Mucosa of rectum (tissue), 2 donors: ENCODE results near the gene CYP2S1.
"Not testable (repeated sequence)": the region's sequence is repeated elsewhere in the genome, so short reads cannot be mapped to it uniquely, and the experiment has no call there.

ENCODE experiments used
- H3K27ac ChIP-seq, 2 donors: one replicate each; pipeline ENCODE4 v1.7.0; 2013; ENCODE audit warnings: inconsistent platforms in 2 of 2, low read depth in 2 of 2, low read length in 2 of 2
- H3K27me3 ChIP-seq, 2 donors: one replicate each; pipeline ENCODE4 v1.7.0; 2013; ENCODE audit warnings: low read length in 2 of 2; ENCODE audit not compliant: control insufficient read depth in 2 of 2, insufficient read depth in 2 of 2
- H3K36me3 ChIP-seq, 2 donors: one replicate each; pipeline ENCODE4 v1.7.0; 2013; ENCODE audit warnings: low read length in 2 of 2; ENCODE audit not compliant: control insufficient read depth in 2 of 2, insufficient read depth in 2 of 2
- H3K4me1 ChIP-seq, 2 donors: one replicate each; pipeline ENCODE4 v1.7.0; 2013; ENCODE audit warnings: low read length in 2 of 2, mild to moderate bottlenecking in 1 of 2; ENCODE audit not compliant: control insufficient read depth in 2 of 2, insufficient read depth in 2 of 2
- H3K4me3 ChIP-seq, 2 donors: one replicate each; pipeline ENCODE4 v1.7.0; 2013; ENCODE audit warnings: low read length in 2 of 2
- H3K9ac ChIP-seq, 2 donors: one replicate each; pipeline ENCODE4 v1.7.0; 2013; ENCODE audit warnings: low read length in 2 of 2, low read depth in 1 of 2, mild to moderate bottlenecking in 1 of 2
- H3K9me3 ChIP-seq, 2 donors: one replicate each; pipeline ENCODE4 v1.7.0; 2013; ENCODE audit warnings: low read length in 2 of 2; ENCODE audit not compliant: control insufficient read depth in 2 of 2
- donor health status: healthy.
- donor health status: Normal muscosa, but diverticular disease.

Gene CYP2S1

DNA sequence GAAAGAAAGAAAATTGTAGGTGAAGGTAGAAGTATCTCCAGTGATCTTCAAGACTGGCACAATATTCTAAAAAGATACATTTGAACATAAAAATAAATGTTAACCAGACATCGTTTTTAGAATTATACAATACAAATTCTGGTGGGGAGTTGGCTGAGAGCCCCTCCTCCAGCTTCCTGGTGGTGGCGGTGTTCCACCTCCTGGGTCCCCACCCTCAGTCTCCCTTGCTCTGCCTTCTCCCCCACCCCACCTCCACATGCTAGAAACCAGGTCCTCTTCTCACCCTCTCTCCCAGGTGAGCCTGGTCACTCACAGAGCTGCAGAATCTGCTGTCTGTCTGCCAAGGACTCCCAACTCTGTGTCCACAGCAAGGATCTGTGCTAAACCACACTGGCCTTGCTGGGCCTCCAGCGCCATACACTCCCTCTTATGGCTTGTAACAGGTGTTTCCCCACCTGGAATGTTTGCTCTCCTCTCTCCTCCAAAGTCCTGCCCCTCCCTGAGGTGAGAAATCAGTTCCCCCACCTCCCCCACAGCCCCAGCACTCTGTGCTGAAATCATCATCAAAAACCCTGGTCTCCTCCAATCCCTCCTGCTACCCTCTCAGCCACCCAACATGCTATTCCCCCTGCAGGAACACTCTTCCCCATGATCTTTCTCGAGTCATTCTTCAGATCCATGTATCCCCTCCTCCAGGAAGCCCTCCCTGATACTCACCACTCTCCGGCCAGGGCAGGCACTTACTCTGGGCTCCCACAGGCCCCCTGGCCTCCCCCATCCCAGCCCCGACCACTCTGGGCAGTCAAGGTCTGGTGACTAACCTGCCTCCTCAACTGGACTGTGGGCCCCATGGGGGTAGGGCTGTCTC, 20.5 kb upstream of the CYP2S1 start:
- H3K27ac ChIP-seq: peak overlapping the region; percentile 59 to 77
- H3K36me3 ChIP-seq: no peaks in the 10 kb centered on the region
- H3K9ac ChIP-seq: peak overlapping the region in 1 of 2 donors; percentile 59

DNA sequence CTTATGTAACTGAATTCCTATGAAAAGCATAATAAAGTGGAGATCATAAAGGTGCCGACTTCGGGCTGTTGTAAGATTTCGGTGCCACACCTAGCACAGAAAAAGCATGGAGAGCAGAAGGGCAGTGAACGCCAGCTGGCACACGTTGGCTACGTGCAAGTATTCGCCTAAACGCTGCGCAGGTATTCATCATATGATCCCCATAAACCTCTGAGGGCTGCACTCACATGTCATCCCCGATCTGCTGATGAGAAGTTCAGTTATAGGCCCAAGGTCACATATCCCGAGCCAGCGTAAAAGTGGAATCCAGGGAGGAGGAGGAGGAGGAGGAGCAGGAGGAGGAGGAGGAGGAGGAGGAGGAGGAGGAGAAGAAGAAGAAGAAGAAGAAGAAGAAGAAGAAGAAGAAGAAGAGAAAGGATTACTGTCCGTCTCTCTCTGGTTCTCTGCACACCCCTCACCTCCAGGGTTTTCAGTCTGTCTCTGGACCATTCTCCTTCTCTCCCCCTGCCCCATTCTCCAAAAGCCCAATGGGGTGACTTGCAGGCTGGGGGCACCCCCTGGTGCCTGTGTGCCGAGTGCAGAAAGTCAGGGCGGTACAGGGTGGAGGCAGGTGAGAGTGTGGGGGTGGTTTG, 18.6 kb upstream of the CYP2S1 start:
- Histone ChIP-seq H3K9me3 (no peaks in the 10 kb centered on the region), H3K4me3 (peak overlapping the region in 1 of 2 donors; percentile 49)

More for the DNA sequence above, 20.5 kb upstream of the CYP2S1 start:
- Histone ChIP-seq H3K4me3 (peak overlapping the region; percentile 0 to 54), H3K27me3 (no peaks in the 10 kb centered on the region), H3K4me1 (peaks cover 20 to 28% of the 10 kb centered on the region in 2 donors), H3K9me3 (no peaks in the 10 kb centered on the region)

DNA sequence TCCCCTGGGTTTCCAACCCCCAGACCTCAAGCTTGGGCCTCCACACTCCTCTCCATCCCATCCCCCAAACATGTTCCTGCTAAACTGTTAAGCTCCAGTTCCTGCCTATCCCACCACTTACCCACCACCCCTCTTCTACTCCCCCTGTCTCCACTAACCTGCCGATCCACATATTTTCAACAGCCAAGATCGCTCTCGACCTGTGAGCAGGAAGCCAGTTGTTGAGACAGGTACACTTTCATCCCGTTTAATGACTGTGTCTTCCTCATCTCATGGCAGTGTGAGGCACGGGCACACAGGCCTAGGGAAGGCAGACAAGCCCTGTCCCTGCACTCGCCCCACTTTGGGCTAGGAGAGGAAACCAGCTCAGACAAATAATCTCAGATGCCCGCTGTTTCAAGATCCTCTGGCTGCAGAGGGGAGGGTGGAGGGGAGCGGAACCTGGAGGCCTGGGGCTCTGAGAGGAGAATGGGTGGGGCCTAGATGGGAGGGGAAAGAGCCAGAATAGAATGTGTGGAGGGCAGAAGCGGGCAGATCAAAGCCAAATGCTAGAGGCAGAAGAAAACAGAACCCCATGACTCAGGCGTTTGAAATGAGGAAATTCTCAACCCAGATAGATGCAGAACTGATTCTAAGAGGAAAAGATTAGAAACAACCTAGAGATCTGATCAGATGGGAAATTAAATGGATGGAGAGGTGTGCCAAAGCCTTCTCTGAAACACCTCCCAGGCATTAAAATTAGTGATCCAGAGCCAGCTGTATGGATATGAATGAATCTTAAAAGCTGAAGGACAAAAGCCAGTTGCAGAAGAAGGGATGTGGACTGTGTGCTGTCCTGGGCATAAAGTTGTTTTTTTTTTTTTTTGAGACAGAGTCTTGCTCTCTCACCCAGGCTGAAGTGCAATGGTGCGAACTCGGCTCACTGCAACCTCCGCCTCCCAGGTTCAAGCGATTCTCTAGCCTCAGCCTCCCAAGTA, 16.9 kb upstream of the CYP2S1 start:
- H3K27me3 ChIP-seq: no peaks in the 10 kb centered on the region
- no peaks in the 10 kb centered on the region for H3K9me3 ChIP-seq
- peaks cover 19 to 25% of the 10 kb centered on the region in 2 donors for H3K4me1 ChIP-seq
- peak overlapping the region; percentile 76 to 87 for H3K27ac ChIP-seq
- peak overlapping the region; percentile 37 to 66 for H3K4me3 ChIP-seq
- no peaks in the 10 kb centered on the region for H3K36me3 ChIP-seq
- peak overlapping the region; percentile 17 to 19 for H3K9ac ChIP-seq

More for the DNA sequence above, 18.6 kb upstream of the CYP2S1 start:
- H3K27me3 ChIP-seq: no peaks in the 10 kb centered on the region
- peak overlapping the region; percentile 26 to 69 for H3K27ac ChIP-seq
- H3K4me1 ChIP-seq: peaks cover 19 to 25% of the 10 kb centered on the region in 2 donors
- H3K36me3 ChIP-seq: no peaks in the 10 kb centered on the region
- peak overlapping the region in 1 of 2 donors; percentile 24 for H3K9ac ChIP-seq

DNA sequence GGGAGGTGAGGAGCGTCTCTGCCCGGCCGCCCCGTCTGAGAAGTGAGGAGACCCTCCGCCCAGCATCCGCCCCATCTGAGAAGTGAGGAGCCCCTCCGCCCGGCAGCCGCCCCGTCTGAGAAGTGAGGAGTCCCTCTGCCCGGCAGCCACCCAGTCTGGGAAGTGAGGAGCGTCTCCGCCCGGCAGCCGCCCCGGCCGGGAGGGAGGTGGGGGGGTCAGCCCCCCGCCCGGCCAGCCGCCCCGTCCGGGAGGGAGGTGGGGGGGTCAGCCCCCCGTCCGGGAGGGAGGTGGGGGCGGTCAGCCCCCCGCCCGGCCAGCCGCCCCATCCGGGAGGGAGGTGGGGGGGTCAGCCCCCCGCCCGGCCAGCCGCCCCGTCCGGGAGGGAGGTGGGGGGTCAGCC, 12.8 kb upstream of the CYP2S1 start:
- not testable (repeated sequence) for H3K36me3 ChIP-seq, H3K4me1 ChIP-seq, H3K27me3 ChIP-seq, H3K9ac ChIP-seq, H3K27ac ChIP-seq, H3K9me3 ChIP-seq, H3K4me3 ChIP-seq

DNA sequence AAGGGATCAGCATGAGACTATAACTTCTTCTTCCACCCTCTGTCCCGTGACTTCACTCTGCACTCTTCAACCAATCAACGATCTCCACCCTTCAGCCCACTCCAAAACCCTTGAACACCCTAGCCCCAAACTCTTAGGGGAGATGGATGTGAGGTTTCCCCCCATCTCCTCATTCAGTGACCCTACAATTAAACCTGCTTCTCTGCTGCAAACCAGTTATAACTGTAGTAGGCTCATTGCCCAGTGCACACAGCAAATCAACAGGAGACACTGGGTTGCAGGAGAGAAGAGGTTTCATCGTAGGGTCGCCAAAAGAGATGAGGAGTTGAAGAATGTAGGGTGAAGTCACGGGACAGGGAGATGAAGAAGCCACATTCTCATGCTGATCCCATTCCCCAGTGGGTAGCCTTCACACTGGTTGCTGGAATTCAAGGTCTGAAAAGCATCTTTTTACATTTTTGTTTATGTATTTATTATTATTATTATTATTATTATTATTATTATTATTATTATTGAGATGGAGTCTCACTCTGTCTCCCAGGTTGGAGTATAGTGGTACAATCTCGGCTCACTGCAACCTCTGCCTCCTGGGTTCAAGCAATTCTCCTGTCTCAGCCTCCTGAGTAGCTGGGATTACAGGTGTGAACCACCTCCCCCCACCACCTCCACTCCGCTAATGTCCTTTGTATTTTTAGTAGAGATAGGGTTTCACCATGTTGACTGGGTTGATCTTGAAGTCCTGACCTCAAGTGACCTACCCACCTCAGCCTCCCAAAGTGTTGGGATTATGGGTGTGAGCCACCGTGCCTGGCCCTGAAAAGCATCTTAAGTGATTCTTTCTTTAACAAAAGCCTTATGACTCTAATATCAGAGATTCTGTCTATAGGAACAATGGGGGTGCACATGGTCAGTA, 5.8 kb upstream of the CYP2S1 start:
- Histone ChIP-seq H3K36me3 (no peaks in the 10 kb centered on the region), H3K9ac (no peak overlapping the region), H3K4me3 (no peak overlapping the region), H3K9me3 (no peaks in the 10 kb centered on the region), H3K27me3 (peaks cover 0 to 4% of the 10 kb centered on the region in 2 donors), H3K4me1 (peaks cover 1 to 2% of the 10 kb centered on the region in 2 donors), H3K27ac (no peak overlapping the region)

DNA sequence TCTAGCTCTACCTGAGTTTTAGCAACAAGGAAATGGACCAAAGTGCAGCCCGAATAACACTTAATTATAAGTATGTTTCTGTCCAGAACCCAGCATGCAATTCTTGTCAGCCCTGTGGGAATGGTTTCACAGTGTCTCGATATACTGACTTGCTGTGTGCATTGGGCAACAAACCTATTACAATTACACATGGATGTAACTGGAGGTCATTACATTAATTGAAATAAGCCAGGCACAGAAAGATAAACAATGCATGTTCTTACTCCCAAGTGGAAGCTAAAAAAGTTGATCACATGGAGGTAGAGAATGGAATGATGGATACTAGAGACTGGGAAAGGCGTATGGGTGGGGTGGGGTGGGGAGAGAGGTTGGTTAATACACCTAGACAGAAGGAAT, 5.1 kb upstream of the CYP2S1 start:
- Histone ChIP-seq H3K27ac (no peak overlapping the region), H3K9ac (no peak overlapping the region), H3K36me3 (no peaks in the 10 kb centered on the region), H3K4me3 (no peak overlapping the region), H3K9me3 (no peaks in the 10 kb centered on the region), H3K4me1 (peaks cover 7 to 8% of the 10 kb centered on the region in 2 donors), H3K27me3 (peaks cover 0 to 6% of the 10 kb centered on the region in 2 donors)

DNA sequence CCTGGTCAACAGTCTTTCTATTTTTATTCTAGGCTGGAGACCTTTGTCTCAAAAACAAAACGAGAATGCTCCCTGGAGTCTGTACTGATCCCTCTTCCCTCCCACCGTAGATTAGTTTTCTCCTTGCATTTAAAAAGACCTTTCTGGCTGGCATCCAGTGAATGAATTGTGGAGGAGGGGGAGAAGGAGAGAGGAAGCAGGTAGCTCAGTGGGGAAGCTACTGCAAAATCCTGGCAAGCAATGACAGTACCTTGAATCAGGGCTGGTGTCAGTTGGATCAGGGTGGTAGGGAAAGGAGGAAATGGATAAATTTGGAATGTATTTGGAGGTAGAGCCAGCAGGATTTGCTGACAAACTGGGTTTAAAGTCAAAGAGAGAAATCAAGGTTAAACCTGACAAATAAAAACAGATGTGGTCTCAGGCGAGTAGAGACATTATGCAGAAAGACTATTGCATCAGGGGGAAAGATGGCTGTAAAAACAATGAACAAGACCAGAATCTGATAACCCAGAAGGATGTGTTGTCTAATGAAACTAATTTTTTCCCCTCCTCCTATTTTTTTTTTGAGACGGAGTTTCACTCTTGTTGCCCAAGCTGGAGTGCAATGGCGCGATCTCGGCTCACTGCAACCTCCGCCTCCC, 3.5 kb upstream of the CYP2S1 start:
- no peak overlapping the region for H3K27ac ChIP-seq
- H3K9me3 ChIP-seq: no peaks in the 10 kb centered on the region
- no peak overlapping the region for H3K4me3 ChIP-seq
- peaks cover 0 to 2% of the 10 kb centered on the region in 2 donors for H3K36me3 ChIP-seq
- peaks cover 11 to 17% of the 10 kb centered on the region in 2 donors for H3K4me1 ChIP-seq
- peaks cover 0 to 6% of the 10 kb centered on the region in 2 donors for H3K27me3 ChIP-seq
- H3K9ac ChIP-seq: no peak overlapping the region

DNA sequence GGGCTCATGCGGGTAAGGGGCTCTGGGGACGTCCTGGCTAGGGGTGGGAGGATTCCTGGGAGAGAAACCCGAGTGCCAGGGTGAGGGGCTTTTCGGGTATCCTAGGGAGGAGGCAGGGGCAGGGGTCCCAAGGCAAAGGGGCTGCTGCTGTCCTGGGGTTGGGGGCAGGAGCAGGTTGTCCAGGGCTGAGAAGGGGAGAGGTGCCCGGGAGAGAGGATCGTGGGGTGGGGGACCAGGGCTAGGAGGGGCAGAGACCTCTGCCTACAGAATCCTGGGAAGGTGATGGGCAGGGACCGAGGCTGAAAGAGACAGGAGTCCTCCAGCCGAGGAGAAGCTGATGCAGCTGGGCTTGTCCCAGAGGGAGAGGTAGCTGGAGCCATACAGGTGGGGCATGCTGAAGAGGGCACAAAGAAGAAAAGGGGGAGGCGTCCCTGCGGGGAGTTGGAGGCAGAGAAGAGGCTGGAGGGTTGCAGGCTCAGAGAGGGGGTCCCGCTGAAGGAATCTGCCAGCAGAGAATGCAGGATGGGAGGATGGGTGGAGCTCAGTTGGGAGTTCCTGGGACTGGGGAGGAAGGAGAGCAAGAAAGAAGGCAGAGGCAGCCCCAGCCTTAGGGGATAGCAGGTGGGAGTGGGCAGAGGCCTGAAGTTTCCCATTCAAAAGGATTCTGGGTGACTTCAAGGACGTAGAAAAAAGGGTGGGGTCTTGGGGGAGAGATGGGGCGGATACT, 574 bp downstream of the CYP2S1 start:
- H3K4me3 ChIP-seq: peak overlapping the region; percentile 71 to 75
- no peaks in the 10 kb centered on the region for H3K9me3 ChIP-seq
- H3K27me3 ChIP-seq: peaks cover 0 to 6% of the 10 kb centered on the region in 2 donors
- peaks cover 13 to 25% of the 10 kb centered on the region in 2 donors for H3K4me1 ChIP-seq
- H3K27ac ChIP-seq: peak overlapping the region; percentile 72 to 74
- H3K36me3 ChIP-seq: peaks cover 0 to 3% of the 10 kb centered on the region in 2 donors
- peak overlapping the region; percentile 65 to 93 for H3K9ac ChIP-seq
